GM12872 (cell line): ENCODE data around the gene TENT4A.

Experiments used
- TF ChIP-seq, protein P1 (sequence below): IDR thresholded peaks from 3 replicates; pipeline ENCODE4 v1.5.1; 2011; ENCODE audit warnings: low read depth, mild to moderate bottlenecking, low read length, moderate library complexity; ENCODE audit not compliant: insufficient read depth

Gene TENT4A

GRCh38 chr5:6723122-6723815 lies 10.0 kb downstream of the TENT4A start:
- TF ChIP-seq, protein P1, sequence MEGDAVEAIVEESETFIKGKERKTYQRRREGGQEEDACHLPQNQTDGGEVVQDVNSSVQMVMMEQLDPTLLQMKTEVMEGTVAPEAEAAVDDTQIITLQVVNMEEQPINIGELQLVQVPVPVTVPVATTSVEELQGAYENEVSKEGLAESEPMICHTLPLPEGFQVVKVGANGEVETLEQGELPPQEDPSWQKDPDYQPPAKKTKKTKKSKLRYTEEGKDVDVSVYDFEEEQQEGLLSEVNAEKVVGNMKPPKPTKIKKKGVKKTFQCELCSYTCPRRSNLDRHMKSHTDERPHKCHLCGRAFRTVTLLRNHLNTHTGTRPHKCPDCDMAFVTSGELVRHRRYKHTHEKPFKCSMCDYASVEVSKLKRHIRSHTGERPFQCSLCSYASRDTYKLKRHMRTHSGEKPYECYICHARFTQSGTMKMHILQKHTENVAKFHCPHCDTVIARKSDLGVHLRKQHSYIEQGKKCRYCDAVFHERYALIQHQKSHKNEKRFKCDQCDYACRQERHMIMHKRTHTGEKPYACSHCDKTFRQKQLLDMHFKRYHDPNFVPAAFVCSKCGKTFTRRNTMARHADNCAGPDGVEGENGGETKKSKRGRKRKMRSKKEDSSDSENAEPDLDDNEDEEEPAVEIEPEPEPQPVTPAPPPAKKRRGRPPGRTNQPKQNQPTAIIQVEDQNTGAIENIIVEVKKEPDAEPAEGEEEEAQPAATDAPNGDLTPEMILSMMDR: no peak

DNA sequence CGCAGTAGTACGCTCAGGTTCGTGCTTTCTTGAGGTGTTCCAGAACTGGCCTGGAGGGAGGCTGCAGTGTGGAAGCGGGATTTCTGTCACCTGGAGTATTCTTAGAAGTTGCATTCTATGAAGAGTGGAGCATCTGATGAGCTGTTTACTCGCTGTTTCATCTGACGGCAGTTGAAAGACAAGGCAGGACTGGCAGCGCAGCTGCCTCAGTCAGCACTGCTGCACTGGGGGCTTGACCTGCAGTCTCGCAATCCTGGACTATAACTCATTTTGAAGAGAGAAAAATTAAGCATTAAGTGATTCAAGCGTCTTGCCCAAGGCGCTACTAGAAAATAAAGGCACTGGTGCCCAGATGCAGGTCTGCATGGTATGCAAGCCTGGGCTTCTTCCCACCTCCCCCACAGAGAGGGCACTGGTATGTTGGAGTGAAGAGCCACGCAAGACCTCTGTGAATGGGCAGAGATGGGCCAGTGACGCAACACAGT lies 10.6 kb downstream of the TENT4A start:
- TF ChIP-seq, protein P1: no peak

- TF ChIP-seq, protein P1: no peak
Observed at GRCh38 chr5:6724321-6724929, 11.2 kb downstream of the TENT4A start.

GRCh38 chr5:6725421-6725820 lies 12.2 kb downstream of the TENT4A start:
- TF ChIP-seq, protein P1: no peak

GRCh38 chr5:6726006-6726405 lies 12.8 kb downstream of the TENT4A start:
- TF ChIP-seq, protein P1: no peak

GRCh38 chr5:6727231-6727630 lies 14.0 kb downstream of the TENT4A start:
- TF ChIP-seq, protein P1: no peak

GRCh38 chr5:6728011-6728794 lies 15.0 kb downstream of the TENT4A start:
- TF ChIP-seq, protein P1: no peak
